Lung (tissue), 12 donors: ENCODE data around the gene TTC21B. TPM values are rescaled to one million over a fixed set of nuclear protein-coding genes. Genes with fewer than 3 reads are reported as not detected.
"Not testable (repeated sequence)": the region's sequence is repeated elsewhere in the genome, so short reads cannot be mapped to it uniquely, and the experiment has no call there.

ENCODE experiments used
- ATAC-seq: fragments of 200-7000 bp; cut with Tn5 transposase; one replicate; pipeline ENCODE4 v1.9.1; 2020; ENCODE audit warnings: moderate number of reproducible peaks; ENCODE audit not compliant: insufficient read depth, low FRiP score
- DNase-seq, 3 donors: peaks; one replicate each; pipeline ENCODE4 v3.0.0-alpha.2; 2013 to 2017
- H3K27ac ChIP-seq, 2 donors: one replicate each; pipeline ENCODE4 v1.5.1; 2013; ENCODE audit warnings: mild to moderate bottlenecking in 2 of 2, moderate library complexity in 2 of 2, control low read depth in 1 of 2, inconsistent platforms in 1 of 2, low read depth in 1 of 2, low read length in 1 of 2
- H3K27me3 ChIP-seq, 3 donors: one replicate each; pipeline ENCODE4 v1.5.1; 2013; ENCODE audit warnings: low read length in 2 of 3; ENCODE audit not compliant: control insufficient read depth in 3 of 3, insufficient read depth in 3 of 3
- H3K36me3 ChIP-seq, 4 donors: one replicate each; pipeline ENCODE4 v1.5.1; 2013; ENCODE audit warnings: low read length in 4 of 4, mild to moderate bottlenecking in 1 of 4, moderate library complexity in 1 of 4; ENCODE audit not compliant: control insufficient read depth in 4 of 4, insufficient read depth in 4 of 4
- H3K4me1 ChIP-seq, 5 donors: one replicate each; pipeline ENCODE4 v1.5.1; 2013; ENCODE audit warnings: low read length in 5 of 5, mild to moderate bottlenecking in 2 of 5, moderate library complexity in 1 of 5; ENCODE audit not compliant: control insufficient read depth in 5 of 5, insufficient read depth in 5 of 5
- H3K4me3 ChIP-seq: one replicate; pipeline ENCODE4 v1.5.1; 2013; ENCODE audit warnings: mild to moderate bottlenecking, control low read depth, moderate library complexity
- H3K9ac ChIP-seq, 2 donors: one replicate each; pipeline ENCODE4 v1.5.1; 2013; ENCODE audit warnings: low read length in 2 of 2, control low read depth in 1 of 2; ENCODE audit not compliant: insufficient read depth in 1 of 2
- H3K9me3 ChIP-seq, 4 donors: one replicate each; pipeline ENCODE4 v1.5.1; 2013; ENCODE audit warnings: low read length in 3 of 4, mild to moderate bottlenecking in 1 of 4, moderate library complexity in 1 of 4; ENCODE audit not compliant: control insufficient read depth in 4 of 4, insufficient read depth in 3 of 4
- CTCF ChIP-seq: IDR thresholded peaks from 2 replicates; pipeline ENCODE4 v1.5.1; 2012; ENCODE audit warnings: mild to moderate bottlenecking; ENCODE audit errors: control extremely low read depth, extremely low read depth
- WGBS, 2 donors: extraction: QIAGEN DNeasy Blood & Tissue Kit; methylation state at CpG; one replicate each; pipeline ENCODE4 v1.1.7; 2013; 5-methylcytosine and 5-hydroxymethylcytosine counted together
- polyA plus RNA-seq, 2 donors: library from polyadenylated mRNA; stranded (reverse); fragments of 200-250 nt; gene quantifications; one replicate each; pipeline ENCODE4 v1.2.1, GENCODE V29; 2013
- total RNA-seq, 2 donors: library from RNA; depleted of rRNA in 1 of 2; stranded (reverse); fragments of >200 nt in 1 of 2; gene quantifications; one replicate each; pipeline ENCODE4 v1.2.1, GENCODE V29; 2014 to 2021
- donor health status: control.
- donor health status: control.
- donor health status: Bipolar disorder and iron deficiency.
- donor health status: healthy.
- donor health status: DM: yes; HTN: yes; CAD: no.

Gene TTC21B
- total and polyA plus RNA-seq, 4 donors = 5.0 to 146 (median 15.0) TPM

GRCh38 chr2:165989851-165990250 is 36.3 kb upstream of the TTC21B start:
- no peak for DNase-seq
- WGBS, 2 donors = 34 to 58% methylated on average over 1 of the region's 1 CpG
- no peak for ATAC-seq
- Histone ChIP-seq H3K4me1 (no peaks in the 10 kb centered on the region), H3K4me3 (no peak overlapping the region), H3K27me3 (no peaks in the 10 kb centered on the region), H3K36me3 (no peaks in the 10 kb centered on the region), H3K9ac (no peak overlapping the region), H3K27ac (no peak overlapping the region), H3K9me3 (no peaks in the 10 kb centered on the region)
- TF ChIP-seq CTCF = no peak

GRCh38 chr2:165985120-165985519 is 31.5 kb upstream of the TTC21B start:
- ATAC-seq = no peak
- H3K9ac ChIP-seq = no peak overlapping the region
- H3K4me3 ChIP-seq = no peak overlapping the region
- no peaks in the 10 kb centered on the region for H3K9me3 ChIP-seq
- no peaks in the 10 kb centered on the region for H3K36me3 ChIP-seq
- no peaks in the 10 kb centered on the region for H3K4me1 ChIP-seq
- H3K27me3 ChIP-seq = no peaks in the 10 kb centered on the region
- H3K27ac ChIP-seq = no peak overlapping the region
- DNase-seq = no peak
- TF ChIP-seq CTCF = no peak

- not testable (repeated sequence) for H3K36me3 ChIP-seq, H3K27ac ChIP-seq, H3K4me1 ChIP-seq, H3K9ac ChIP-seq, H3K9me3 ChIP-seq, DNase-seq, ATAC-seq, H3K4me3 ChIP-seq, H3K27me3 ChIP-seq
These were observed 18.6 kb upstream of the TTC21B start for GRCh38 chr2:165972161-165972560.

GRCh38 chr2:165970663-165971062 is 17.1 kb upstream of the TTC21B start:
- ATAC-seq (no peak), DNase-seq (no peak)
- no peak for TF ChIP-seq CTCF
- Histone ChIP-seq H3K4me1 (no peaks in the 10 kb centered on the region), H3K36me3 (no peaks in the 10 kb centered on the region), H3K9ac (no peak overlapping the region), H3K27ac (no peak overlapping the region), H3K27me3 (no peaks in the 10 kb centered on the region), H3K4me3 (no peak overlapping the region), H3K9me3 (peaks cover 0 to 6% (median 0%) of the 10 kb centered on the region in 4 donors)
- 19 to 48% methylated on average over 1 of the region's 1 CpG for WGBS, 2 donors
